Skeletal muscle cell (primary cell): Measurements from ENCODE around the gene PRUNE2.
A peak's percentile ranks its signal among the peaks of the same experiment; 100 is the strongest.
"Not testable (repeated sequence)": the region's sequence is repeated elsewhere in the genome, so short reads cannot be mapped to it uniquely, and the experiment has no call there.

Source experiments
- DNase-seq: peaks from one replicate; pipeline ENCODE4 v3.0.0-alpha.2; 2010; ENCODE audit warnings: low read depth
- H3K4me3 ChIP-seq: 2 replicates; pipeline ENCODE4 v1.5.1; 2011; ENCODE audit warnings: low read depth, mild to moderate bottlenecking, control low read depth, low read length, moderate library complexity

Gene PRUNE2

GRCh38 chr9:76756941-76757673, 148.8 kb downstream of the PRUNE2 start:
- H3K4me3 ChIP-seq = no peak overlapping the region
- DNase-seq = no peak

DNA sequence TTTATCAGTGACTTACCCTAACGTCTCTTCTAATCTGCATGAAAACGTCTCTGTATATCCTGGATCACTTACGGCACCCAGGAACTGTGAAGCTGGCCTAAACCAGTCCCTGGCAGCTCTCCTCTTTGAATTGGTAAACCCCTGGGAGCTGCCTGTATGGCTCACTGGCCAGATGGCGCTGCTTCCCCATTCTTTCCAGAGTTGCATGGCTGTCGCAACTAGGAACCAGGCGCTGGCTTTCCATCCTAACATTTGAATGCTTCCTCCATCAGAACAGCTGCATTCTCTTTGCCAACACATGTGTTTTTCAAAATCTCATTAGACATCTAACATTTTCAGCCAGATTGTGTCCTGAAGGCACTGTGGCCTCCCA, 149.7 kb downstream of the PRUNE2 start:
- H3K4me3 ChIP-seq = no peak overlapping the region
- no peak for DNase-seq

- DNase-seq = no peak
- H3K4me3 ChIP-seq = no peak overlapping the region
Measured at GRCh38 chr9:76751001-76751400, 154.9 kb downstream of the PRUNE2 start.

GRCh38 chr9:76744336-76744735, 161.6 kb downstream of the PRUNE2 start:
- no peak overlapping the region for H3K4me3 ChIP-seq
- no peak for DNase-seq

GRCh38 chr9:76743931-76744330, 162.0 kb downstream of the PRUNE2 start:
- H3K4me3 ChIP-seq = no peak overlapping the region
- no peak for DNase-seq

DNA sequence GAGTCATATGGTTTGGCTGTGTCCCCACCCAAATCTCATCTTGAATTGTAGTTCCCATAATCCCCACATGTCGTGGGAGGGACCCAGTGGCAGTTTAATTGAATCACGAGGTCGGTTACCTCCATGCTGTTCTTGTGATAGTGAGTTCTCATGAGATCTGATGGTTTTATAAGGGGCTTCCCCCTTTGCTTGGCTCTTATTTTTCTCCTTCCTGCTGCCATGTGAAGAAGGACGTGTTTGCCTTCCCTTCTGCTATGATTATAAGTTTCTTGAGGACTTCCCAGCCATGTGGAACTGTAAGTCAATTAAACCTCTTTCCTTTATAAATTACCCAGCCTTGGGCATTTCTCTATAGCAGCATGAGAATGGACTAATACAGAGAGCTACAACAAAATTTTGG, 163.0 kb downstream of the PRUNE2 start:
- not testable (repeated sequence) for DNase-seq, H3K4me3 ChIP-seq

DNA sequence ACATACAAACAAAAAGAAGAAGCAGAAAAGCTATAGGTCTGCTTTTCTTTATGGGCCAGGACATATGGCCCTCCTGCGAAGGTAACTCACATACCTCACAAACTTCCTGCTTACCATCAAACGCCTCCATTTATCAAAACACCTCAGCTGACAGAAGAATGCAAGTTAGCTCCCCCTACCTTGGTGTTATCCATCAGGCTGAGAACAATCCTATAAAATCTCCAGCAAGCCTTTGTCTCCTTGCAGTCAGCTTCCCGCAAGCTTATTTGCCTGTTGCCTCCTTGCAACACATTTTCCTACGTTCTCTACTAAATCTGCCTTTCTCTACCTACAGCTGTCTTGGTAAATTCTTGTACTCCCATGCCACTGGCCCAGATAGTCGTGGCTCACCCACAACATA, 164.4 kb downstream of the PRUNE2 start:
- H3K4me3 ChIP-seq = no peak overlapping the region
- DNase-seq = no peak

DNA sequence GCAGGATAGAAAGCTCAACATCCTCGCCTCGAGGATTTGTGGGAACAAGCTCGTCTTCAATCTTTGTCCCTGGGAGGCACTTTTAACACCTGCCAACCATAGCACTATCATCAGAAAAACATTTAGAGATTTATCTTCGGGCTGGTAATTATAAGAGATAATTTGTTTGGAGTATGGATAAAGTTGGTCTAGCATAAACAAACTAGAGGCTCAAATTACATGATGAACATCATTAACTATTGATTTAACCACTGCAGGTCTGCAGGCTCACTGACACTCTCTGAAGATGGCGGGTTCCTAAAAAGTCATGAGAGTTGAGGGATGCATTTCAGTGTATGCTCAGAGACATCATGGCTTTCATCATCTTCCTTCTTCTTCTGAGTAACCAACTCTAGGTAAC, 167.5 kb downstream of the PRUNE2 start:
- no peak for DNase-seq

GRCh38 chr9:76737154-76737902, 168.6 kb downstream of the PRUNE2 start:
- H3K4me3 ChIP-seq = no peak overlapping the region

More for the DNA sequence above, 167.5 kb downstream of the PRUNE2 start:
- H3K4me3 ChIP-seq = no peak overlapping the region

DNA sequence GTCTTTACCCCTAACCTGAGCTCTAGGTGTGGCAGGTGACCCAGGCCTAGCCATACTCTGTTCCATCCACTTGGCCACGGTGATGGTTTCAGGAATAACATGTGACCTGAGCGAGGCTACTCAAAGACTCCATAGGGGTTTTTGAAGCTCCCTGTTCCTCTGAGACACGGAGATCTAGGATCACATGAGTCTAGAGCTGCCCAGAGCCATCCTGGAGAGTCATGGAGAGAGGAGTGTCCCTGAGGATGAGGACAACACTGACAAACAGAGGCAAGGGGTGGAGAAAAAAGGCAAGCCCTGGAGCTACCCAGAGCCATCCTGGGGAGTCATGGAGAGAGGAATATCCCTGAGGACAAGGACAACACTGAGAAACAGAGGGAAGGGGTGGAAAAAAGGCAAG, 171.2 kb downstream of the PRUNE2 start:
- H3K4me3 ChIP-seq = no peak overlapping the region

More at GRCh38 chr9:76737154-76737902, 168.6 kb downstream of the PRUNE2 start:
- DNase-seq = no peak

DNA sequence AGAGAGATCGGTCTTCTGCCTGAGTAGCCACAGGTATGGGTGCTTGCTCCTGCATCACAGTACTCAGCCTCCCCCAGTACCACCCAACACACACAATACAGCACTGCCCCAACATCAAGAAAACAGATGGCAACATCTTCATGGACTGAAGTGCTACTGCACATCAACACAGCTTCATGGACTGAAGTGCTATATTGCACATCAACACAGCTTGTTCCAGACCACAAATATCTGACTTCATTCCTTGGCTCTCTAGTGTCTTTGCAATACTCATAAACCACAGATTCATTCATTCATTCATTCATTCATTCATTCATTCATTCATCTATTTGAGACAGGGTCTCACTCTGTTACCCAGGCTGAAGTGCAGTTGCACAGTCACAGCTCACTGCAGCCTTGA, 172.8 kb downstream of the PRUNE2 start:
- DNase-seq = no peak
- H3K4me3 ChIP-seq = no peak overlapping the region

More for the DNA sequence above, 171.2 kb downstream of the PRUNE2 start:
- DNase-seq = no peak

DNA sequence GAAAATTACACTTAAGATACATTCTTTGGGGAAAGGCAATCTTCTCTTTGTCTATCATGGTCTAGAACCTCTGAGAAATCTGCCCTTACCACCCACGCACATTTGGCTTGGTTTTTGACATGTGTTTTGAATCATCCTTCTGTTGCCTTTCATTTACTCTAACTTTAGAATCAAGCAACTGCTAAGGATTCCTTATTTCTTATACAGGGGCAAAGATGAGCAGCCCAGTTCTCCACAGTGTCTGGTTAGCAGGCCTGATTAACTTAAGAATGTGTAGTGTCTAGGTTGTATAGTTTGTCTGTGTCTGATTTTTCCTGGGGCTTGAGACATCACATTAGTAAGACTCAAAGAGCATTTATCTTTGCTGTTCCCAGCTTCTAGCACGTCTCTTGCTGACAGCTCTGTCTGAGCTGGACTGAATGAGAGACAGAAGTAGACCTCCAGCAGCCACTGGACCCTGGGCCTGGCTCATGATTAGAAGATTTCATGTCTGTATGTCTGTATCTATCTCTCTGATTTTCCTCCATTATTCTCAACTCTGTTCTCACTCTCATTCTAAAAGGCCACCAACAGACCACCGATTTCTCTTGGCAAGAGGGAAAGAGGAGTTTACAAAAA, 173.5 kb downstream of the PRUNE2 start:
- H3K4me3 ChIP-seq = no peak overlapping the region
- DNase-seq = peak; percentile 35

DNA sequence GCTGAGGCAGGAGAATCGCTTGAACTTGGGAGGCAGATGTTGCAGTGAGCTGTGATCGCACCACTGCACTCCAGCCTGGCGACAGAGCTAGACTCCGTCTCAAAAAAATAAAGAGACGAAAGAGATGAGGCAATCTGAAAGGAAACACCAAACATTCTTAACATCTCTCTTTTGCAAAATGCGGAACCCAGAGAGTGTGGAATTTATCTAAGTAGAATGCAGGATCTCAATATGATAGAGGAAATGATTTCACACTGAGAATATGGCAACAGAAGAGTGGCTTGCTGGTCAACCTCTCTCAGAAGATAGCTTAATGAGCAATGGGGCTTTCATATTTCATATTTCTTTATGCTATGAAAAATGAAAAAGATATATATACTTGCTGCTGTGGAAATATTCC, 175.1 kb downstream of the PRUNE2 start:
- H3K4me3 ChIP-seq = no peak overlapping the region
- DNase-seq = no peak

DNA sequence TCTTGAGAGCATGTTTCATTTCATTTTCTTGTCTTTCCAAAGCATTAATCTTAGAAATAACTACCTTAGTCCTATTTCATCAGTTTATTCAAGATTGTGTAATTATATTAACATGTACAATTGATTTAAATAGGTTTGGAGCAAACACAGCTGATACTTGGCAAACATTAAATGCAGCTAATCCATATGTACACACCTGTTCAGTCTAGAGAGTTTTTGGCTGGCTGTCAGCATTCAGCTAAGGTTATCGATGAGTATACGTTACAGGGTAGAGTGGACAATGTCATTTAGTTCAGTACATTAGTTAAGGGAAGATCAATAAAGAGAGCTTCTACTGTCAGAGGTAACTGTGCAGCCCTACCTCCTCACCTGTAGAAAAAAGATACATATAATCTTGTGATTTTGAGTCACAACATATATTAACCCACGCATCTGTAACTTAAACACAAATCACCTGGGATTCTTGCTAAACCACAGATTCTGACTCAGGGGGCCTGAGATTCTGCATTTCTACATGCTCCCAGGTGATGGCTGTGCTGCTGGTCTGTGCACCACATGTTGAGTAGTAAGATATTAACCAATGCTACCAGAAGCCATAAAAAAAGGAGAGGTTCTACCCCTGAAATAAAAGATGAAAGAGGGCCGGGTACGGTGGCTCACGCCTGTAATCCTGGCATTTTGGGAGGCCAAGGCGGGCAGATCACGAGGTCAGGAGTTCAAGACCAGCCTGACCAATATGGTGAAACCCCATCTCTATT, 175.8 kb downstream of the PRUNE2 start:
- DNase-seq = no peak
- H3K4me3 ChIP-seq = no peak overlapping the region

- no peak overlapping the region for H3K4me3 ChIP-seq
- DNase-seq = no peak
Measured at GRCh38 chr9:76729116-76729515, 176.8 kb downstream of the PRUNE2 start.

DNA sequence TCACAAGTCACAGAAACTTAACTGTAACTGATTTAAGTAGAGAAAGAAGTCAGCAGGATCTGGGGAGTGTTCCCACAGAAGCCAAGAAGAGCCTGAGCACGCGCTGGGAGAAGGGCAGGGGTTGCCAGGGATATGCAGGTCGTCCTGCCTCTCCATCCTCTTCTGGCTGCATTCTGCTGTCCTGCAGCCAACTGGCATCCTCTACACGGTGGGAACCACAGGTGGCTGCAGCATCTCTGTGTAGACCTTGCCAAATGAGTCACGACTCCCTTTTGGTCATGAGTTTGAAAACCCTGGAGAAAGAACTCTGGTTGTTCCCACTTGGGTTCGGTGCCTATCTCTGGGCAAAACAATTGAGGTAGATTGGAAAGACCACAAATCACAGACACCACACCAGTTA, 180.0 kb downstream of the PRUNE2 start:
- H3K4me3 ChIP-seq = no peak overlapping the region
- no peak for DNase-seq

DNA sequence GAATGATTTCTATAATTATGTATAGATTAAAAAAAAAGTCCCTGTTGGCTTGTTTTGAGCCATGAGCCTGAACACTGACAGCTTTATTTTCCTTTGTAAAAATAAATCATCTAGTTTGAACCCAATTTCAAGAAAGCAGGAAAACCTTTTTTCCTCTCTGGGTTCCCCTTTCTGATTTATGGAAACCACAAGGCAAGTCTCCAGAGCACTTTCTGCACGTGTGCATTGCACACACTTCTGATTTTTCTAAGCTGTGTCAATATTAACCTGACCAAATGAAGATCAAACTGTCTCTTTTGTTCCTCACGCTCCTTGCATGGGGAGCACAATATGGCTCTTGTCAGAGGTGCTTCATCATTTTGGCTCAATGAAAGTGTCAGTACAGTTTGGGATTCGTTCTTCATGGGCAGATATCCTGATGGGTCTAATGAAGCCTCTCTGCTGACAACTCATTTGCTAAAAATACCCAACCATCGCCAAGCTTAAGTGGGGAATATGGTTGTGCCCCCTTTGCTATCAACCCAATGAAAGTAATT, 180.8 kb downstream of the PRUNE2 start:
- DNase-seq = no peak
- H3K4me3 ChIP-seq = no peak overlapping the region

DNA sequence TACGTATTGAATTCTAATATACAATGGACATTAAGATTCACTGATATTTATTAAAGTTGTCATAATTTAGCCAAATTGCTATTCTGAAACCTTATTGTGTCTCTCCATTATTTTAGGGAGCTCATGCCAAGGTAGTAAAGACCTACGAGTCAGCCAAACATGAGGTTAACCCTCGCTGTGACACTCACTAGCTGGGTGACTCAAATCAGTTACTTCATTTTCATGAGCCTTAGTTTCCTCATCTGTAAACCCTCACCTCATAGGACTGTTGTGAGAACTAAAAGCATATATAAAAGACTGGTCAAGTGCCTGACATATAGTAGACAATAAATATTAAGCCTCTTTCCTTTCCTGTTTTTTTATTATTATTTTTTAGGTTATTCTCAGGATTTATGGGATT, 185.7 kb downstream of the PRUNE2 start:
- no peak overlapping the region for H3K4me3 ChIP-seq
- DNase-seq = no peak

- no peak overlapping the region for H3K4me3 ChIP-seq
- DNase-seq = no peak
Measured at GRCh38 chr9:76718166-76718565, 187.7 kb downstream of the PRUNE2 start.

GRCh38 chr9:76717613-76718012, 188.3 kb downstream of the PRUNE2 start:
- H3K4me3 ChIP-seq = no peak overlapping the region
- DNase-seq = no peak
